Right lobe of liver (tissue), 6 donors: ENCODE data around the gene ZFP91. TPM values are rescaled to one million over a fixed set of nuclear protein-coding genes. Genes with fewer than 3 reads are reported as not detected.

Source experiments
- ATAC-seq, 4 donors: fragments of 200-7000 bp; cut with Tn5 transposase; one replicate each; pipeline ENCODE4 v1.9.1; 2020; ENCODE audit warnings: mild to moderate bottlenecking in 4 of 4, moderate library complexity in 4 of 4
- DNase-seq, 3 donors: peaks; one replicate each; pipeline ENCODE4 v3.0.0-alpha.2; 2020
- H3K27ac ChIP-seq, 3 donors: fragments of 200-600 bp; one replicate each; pipeline ENCODE4 v1.8.0; 2022
- H3K27me3 ChIP-seq, 2 donors: fragments of 200-600 bp; one replicate each; pipeline ENCODE4 v1.8.0; 2022
- H3K36me3 ChIP-seq, 4 donors: fragments of 200-600 bp; sonication (generic) in 1 of 4; one replicate each; pipeline versions ENCODE4 v1.5.1 to v1.8.0; 2017 to 2022; ENCODE audit warnings: control low read depth in 1 of 4
- H3K4me1 ChIP-seq, 4 donors: fragments of 200-600 bp; sonication (generic) in 1 of 4; one replicate each; pipeline versions ENCODE4 v1.5.1 to v1.8.0; 2017 to 2022; ENCODE audit warnings: control low read depth in 1 of 4
- H3K4me3 ChIP-seq, 3 donors: fragments of 200-600 bp; one replicate each; pipeline ENCODE4 v1.8.0; 2022
- H3K9me3 ChIP-seq, 4 donors: fragments of 200-600 bp; sonication (generic) in 1 of 4; one replicate each; pipeline versions ENCODE4 v1.5.1 to v1.8.0; 2017 to 2022; ENCODE audit warnings: control low read depth in 1 of 4
- CTCF ChIP-seq, 4 donors: fragments of 200-600 bp in 3 of 4; fragments of 450-650 bp in 1 of 4; IDR thresholded peaks; one replicate each; pipeline versions ENCODE4 v1.5.1 to v1.8.0; 2016 to 2022; ENCODE audit warnings: antibody characterized with exemption in 4 of 4, mild to moderate bottlenecking in 2 of 4
- POLR2A ChIP-seq: fragments of 450-650 bp; IDR thresholded peaks from one replicate; pipeline ENCODE4 v1.6.1; 2017; ENCODE audit warnings: antibody characterized with exemption, mild to moderate bottlenecking
- whole genome bisulfite sequencing: methylation state at CpG from one replicate; pipeline ENCODE4 v1.1.6; 2018; ENCODE audit warnings: low coverage, low lambda C conversion rate; ENCODE audit not compliant: insufficient coverage; ENCODE audit errors: missing lambda C conversion rate; 5-methylcytosine and 5-hydroxymethylcytosine counted together
- intact Hi-C, 2 donors: fragments of 100-400 bp; cut with DNase I; formaldehyde crosslinking; loops; one replicate each; pipeline versions ENCODE4 v1.11.2 to v1.14.1; 2022
- total RNA-seq, 6 experiments: library from RNA; depleted of rRNA in 2 of 6; stranded (reverse); fragments of >200 nt in 2 of 6; fragmentation: NEBNext Ultra II Directional in 3 of 6; extraction: Animal tissue kit (Norgen Biotek cat#: 25700) in 3 of 6; gene quantifications; one replicate each; pipeline versions ENCODE4 v1.1.0 to v1.2.4, GENCODE V29; 2016 to 2023
- donor health status: DM: no; HTN: yes; CAD: no.
- donor health status: DM: no; HTN: no; CAD: no.
- donor health status: DM: no; HTN: no; CAD: no.
- donor health status: DM: no; HTN: yes; CAD: no.
- donor health status: DM: no; HTN: yes; CAD: no.

Gene ZFP91
- total RNA-seq, 6 experiments from 2014 or later, result 19.5 to 27.0 (median 24.3) TPM

GRCh38 chr11:58576887-58577471, 1.9 kb upstream of the ZFP91 start:
- H3K9me3 ChIP-seq, result no peaks in the 10 kb centered on the region
- H3K27me3 ChIP-seq, result no peaks in the 10 kb centered on the region
- TF ChIP-seq POLR2A (no peak), CTCF (IDR thresholded peaks at IDR 0.05) (peak; percentile 37 to 45 (median 40))
- ATAC-seq (no peak), DNase-seq (no peak)
- 6% methylated on average over 4 of the region's 4 CpGs for WGBS
- intact Hi-C loops, result no loop called here
- peak overlapping the region; percentile 90 to 93 (median 91) for H3K4me3 ChIP-seq
- no peaks in the 10 kb centered on the region for H3K36me3 ChIP-seq
- H3K4me1 ChIP-seq, result peaks cover 0 to 46% (median 10%) of the 10 kb centered on the region in 4 donors
- H3K27ac ChIP-seq, result peak overlapping the region; percentile 97 to 99 (median 99)

- intact Hi-C loops, result no loop called here
- ATAC-seq (peak in 3 of 4 donors; percentile 1 to 3 (median 1)), DNase-seq (peak; percentile 59 to 68 (median 61))
- peak; percentile 83 for TF ChIP-seq POLR2A
- no peak for TF ChIP-seq CTCF (IDR thresholded peaks at IDR 0.05)
- Histone ChIP-seq H3K27me3 (no peaks in the 10 kb centered on the region), H3K9me3 (no peaks in the 10 kb centered on the region), H3K4me3 (peak overlapping the region; percentile 90 to 93 (median 91)), H3K4me1 (peaks cover 0 to 50% (median 11%) of the 10 kb centered on the region in 4 donors), H3K36me3 (no peaks in the 10 kb centered on the region), H3K27ac (peak overlapping the region; percentile 97 to 99 (median 99))
- 0% methylated on average over 21 of the region's 21 CpGs for WGBS
These were observed 1.2 kb upstream of the ZFP91 start for GRCh38 chr11:58577555-58578135.

GRCh38 chr11:58578136-58578634, 678 bp upstream of the ZFP91 start:
- H3K4me1 ChIP-seq, result peaks cover 0 to 56% (median 14%) of the 10 kb centered on the region in 4 donors
- peak overlapping the region; percentile 97 to 99 (median 99) for H3K27ac ChIP-seq
- under 1% methylated on average over 28 of the region's 33 CpGs for WGBS
- H3K4me3 ChIP-seq, result peak overlapping the region; percentile 90 to 93 (median 91)
- TF ChIP-seq POLR2A (no peak), CTCF (IDR thresholded peaks at IDR 0.05) (no peak)
- DNase-seq, result peak; percentile 93 to 96 (median 95)
- peak; percentile 62 to 83 (median 74) for ATAC-seq
- intact Hi-C loops, result no loop called here
- H3K36me3 ChIP-seq, result no peaks in the 10 kb centered on the region
- H3K9me3 ChIP-seq, result no peaks in the 10 kb centered on the region
- no peaks in the 10 kb centered on the region for H3K27me3 ChIP-seq

- Histone ChIP-seq H3K9me3 (no peaks in the 10 kb centered on the region), H3K4me3 (peak overlapping the region; percentile 90 to 93 (median 91)), H3K36me3 (no peaks in the 10 kb centered on the region), H3K27ac (peak overlapping the region; percentile 98 to 99 (median 99)), H3K4me1 (peaks cover 0 to 66% (median 19%) of the 10 kb centered on the region in 4 donors), H3K27me3 (no peaks in the 10 kb centered on the region)
- ATAC-seq (peak; percentile 55 to 67 (median 66)), DNase-seq (peak; percentile 91 to 94 (median 94))
- TF ChIP-seq POLR2A (peak; percentile 70), CTCF (IDR thresholded peaks at IDR 0.05) (peak; percentile 68 to 86 (median 74))
- intact Hi-C loops, result no loop called here
- under 1% methylated on average over 23 of the region's 78 CpGs for WGBS
These were observed 598 bp downstream of the ZFP91 start for GRCh38 chr11:58579192-58580129.
